Renal pelvis (tissue), 12 donors: ENCODE measurements around the gene IFNL1. TPM values are rescaled to one million over a fixed set of nuclear protein-coding genes. Genes with fewer than 3 reads are reported as not detected.
"Not testable (repeated sequence)": the region's sequence is repeated elsewhere in the genome, so short reads cannot be mapped to it uniquely, and the experiment has no call there.

Source experiments
- DNase-seq: peaks from one replicate; pipeline ENCODE4 v3.0.0-alpha.2; 2013
- long read RNA-seq, 16 experiments: transcript quantifications; one replicate each; lab custom pipeline, GENCODE V29; 2026
- polyA plus RNA-seq, 3 donors: library from polyadenylated mRNA; unstranded; fragments of 120-200 nt; gene quantifications; one replicate each; pipeline ENCODE4 v1.2.1, GENCODE V29; 2013; ENCODE audit not compliant: insufficient read length in 3 of 3

IFNL1 gene
- not detected for polyA plus RNA-seq
- long read RNA-seq, donor 1: 0 reads
- long read RNA-seq, donor 2: 0 reads
- long read RNA-seq, donor 3: 0 reads
- long read RNA-seq, donor 4: 0 reads
- long read RNA-seq, donor 5: 0 reads
- long read RNA-seq, donor 6: 0 reads
- long read RNA-seq, donor 7: 0 reads
- long read RNA-seq, donor 8: 0 reads
- long read RNA-seq, donor 9: 0 reads
- long read RNA-seq, donor 10: 0 reads
- long read RNA-seq, donor 11: 0 reads
- long read RNA-seq, donor 12: 0 reads
- long read RNA-seq, donor 13: 0 reads
- long read RNA-seq, donor 14: 0 reads
- long read RNA-seq, donor 15: 0 reads
- long read RNA-seq, donor 16: 0 reads

DNA sequence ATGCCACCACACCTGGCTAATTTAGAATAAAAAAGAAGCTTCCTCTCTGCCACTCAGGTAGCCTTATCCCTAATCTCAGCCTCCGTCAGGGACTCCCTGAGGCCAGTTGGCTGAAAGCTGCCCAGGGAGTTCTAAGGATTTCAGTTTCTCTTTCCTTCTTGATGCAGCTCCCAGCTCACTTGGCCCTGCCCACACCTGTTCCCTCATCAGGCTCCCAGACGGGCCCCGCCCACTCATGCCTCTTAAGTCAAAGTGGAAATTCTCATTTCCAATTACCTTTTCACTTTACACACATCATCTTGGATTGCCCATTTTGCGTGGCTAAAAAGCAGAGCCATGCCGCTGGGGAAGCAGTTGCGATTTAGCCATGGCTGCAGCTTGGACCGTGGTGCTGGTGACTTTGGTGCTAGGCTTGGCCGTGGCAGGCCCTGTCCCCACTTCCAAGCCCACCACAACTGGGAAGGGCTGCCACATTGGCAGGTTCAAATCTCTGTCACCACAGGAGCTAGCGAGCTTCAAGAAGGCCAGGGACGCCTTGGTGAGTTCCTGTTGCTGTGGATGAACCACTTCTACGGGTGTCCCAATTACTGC, at the start of gene IFNL1:
Gene IFNL1, plus strand, starts transcription at position 353 of the 591 bp plus-strand sequence. Its CDS starts 15 bp downstream, at position 368.
- DNase-seq: no peak

DNA sequence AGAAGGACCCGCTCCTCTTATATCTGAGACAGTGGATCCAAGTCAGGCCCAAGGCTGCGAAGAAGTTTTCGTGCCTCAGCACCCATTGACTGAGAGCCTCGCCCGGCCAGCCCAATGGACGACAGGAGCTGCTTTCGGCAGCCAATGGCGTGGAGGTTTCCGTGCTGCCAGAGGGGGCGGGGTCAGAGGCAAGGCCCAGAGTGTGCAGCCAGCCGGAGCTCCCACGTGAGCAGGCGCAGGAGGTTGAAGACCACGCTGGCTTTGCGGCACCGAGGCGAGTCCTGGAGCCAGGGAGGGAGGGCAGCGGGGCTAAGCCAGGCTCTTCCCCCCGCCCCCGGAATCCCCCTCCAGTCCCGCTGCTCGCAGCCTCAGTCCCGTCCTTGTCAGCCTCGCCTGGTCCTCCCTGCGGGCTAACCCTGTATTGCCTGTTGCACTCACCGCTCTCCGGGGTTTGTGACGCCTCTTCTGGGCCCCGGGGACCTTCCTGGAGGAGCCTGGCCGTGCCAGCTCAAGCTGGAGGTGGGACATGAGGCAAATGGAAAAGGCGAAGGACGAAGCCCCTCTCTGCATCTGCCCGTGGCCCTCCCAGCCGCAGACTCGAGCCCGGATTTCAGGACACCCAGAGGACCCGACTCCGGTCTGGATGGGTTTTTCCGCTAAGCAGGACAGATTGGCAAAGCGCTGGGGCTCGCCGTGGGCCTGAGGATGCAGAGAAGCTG, 49.1 kb upstream of the IFNL1 start:
- peak; percentile 50 for DNase-seq

- no peak for DNase-seq
Observed at GRCh38 chr19:39247701-39248664, 48.2 kb upstream of the IFNL1 start.

DNA sequence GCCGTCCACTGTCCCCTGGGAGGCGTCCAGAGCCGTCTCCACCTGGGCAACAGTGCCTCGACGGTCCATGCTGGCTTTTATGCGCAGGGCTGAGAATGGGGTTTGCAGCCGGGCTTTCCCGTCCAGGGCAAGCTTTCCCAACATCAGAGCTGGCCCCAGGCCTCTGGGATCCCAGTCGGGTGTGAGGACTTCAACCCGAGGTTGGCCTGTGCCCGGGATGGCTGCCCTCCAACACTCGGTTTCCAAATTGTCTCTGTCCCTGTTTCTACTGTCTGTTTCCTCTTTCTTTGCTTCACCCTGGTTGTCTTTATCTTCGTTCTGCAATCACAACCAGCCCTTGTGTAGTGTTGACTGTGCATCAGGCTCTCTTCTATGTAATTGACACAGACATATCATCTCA, 47.4 kb upstream of the IFNL1 start, which contains the start of gene IFNL4:
Gene IFNL4, minus strand, starts transcription at position 51 of the 400 bp plus-strand sequence.
- no peak for DNase-seq

DNA sequence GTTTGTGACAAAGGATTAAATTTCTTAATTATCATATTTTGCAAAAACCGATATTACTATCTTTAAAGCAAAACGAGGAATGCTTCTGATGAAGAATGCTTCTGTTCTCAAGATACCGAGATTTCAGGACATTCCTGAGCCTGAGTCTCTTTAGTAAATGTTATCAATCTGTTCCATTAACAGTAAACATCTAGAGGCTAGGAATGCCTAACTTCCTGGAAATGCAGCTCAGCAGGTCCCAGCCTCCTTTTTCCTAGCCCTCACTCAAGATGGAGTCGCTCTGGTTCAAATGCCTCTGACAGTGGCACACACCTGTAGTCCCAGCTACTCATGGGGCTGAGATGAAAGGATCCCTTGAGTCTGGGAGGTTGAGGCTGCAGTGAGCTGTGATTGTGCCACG, 45.1 kb upstream of the IFNL1 start:
- no peak for DNase-seq

DNA sequence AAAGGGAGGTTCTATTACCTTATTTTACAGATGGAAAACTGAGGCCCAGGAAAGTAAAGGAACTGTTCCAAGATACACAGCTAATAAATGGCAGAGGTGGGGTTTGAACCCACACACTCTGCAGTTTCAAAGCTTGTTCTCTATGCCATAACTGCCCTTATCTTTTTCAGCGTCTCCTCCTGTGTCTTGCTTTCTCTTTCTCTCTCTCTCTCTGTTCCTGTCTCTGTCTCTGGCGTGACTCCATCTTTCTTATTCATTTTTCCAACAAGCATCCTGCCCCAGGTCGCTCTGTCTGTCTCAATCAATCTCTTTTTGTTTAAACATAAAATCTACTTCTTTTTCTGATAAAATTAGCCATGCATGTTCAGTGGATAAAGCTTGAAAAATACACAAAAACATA, 44.4 kb upstream of the IFNL1 start:
- DNase-seq: no peak

DNA sequence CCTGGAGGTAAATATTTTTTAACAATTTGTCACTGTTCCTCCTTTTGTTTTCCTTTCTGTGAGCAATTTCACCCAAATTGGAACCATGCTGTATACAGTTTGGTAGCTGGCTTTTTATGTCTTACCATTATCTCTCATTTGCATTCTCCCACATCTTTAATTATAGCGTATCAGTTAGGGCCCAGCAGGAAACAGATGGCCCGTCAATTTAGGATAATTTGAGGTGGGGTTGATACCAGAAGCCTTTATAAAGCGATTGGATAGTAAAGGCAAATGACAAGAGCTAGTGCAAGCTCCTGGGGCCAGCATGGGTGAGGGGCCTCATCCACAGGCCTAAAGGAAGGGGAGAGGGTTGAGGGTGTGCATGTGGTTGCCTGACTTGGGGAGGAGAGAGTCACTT, 43.7 kb upstream of the IFNL1 start:
- no peak for DNase-seq

GRCh38 chr19:39253374-39254149, 42.6 kb upstream of the IFNL1 start:
- DNase-seq: no peak

GRCh38 chr19:39254531-39255345, 41.5 kb upstream of the IFNL1 start:
- no peak for DNase-seq

DNA sequence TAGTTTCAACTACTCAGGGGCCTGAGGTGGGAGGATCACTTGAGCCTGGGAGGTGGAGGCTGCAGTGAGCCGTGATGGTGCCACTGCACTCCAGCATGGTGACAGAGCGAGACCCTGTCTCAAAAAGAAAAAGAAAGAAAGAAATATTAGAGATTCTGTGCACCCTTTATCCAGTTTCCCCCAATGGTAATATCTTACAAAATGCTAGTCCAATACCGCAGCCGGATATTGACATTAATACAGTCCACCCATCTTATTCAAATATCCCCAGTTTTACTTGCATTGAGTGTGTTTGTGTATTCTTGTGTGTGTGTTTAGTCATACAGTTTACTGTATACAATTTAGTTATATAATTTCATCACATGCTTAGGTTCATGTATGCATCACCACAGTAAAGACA, 39.0 kb upstream of the IFNL1 start:
- DNase-seq: no peak

DNA sequence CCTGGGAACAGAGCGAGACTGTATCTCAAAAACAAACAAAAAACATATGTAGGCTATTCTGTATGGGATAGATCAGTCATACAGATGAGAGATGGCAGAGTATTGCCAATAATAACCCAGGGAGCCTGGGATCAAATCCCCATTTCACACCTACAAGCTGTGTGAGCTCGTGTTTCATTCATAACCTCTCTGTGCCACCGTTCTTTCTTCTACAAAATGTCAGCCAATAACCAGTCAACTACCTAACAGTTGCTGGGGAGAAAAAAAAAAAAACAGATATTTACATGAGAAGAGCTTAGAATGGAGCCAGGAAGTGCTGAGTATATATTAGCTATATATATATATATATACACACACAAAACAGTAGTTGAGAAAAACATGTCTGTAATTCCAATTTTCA, 34.5 kb upstream of the IFNL1 start:
- no peak for DNase-seq

DNA sequence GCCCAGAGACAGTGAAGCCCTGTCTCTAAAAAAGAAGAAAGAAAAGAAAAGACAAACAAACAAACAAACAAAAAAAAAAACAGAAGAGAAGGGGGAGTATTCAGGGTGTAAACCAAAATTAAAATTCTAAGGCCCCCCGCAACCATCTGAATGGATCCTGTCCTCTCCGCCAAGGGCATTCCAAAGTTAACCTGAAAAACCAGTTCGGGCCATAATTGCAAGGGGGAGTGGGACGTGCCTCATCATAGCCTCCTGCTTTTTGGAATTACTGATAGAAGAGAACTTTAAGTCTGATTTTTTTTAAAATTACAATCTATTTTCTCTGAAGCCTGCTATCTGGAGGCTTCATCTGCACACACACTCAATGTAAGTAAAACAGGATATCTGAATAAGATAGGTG, 33.7 kb upstream of the IFNL1 start:
- DNase-seq: no peak

- DNase-seq: no peak
Observed at GRCh38 chr19:39263912-39264305, 32.3 kb upstream of the IFNL1 start.

GRCh38 chr19:39264306-39265290, 31.6 kb upstream of the IFNL1 start:
- no peak for DNase-seq

DNA sequence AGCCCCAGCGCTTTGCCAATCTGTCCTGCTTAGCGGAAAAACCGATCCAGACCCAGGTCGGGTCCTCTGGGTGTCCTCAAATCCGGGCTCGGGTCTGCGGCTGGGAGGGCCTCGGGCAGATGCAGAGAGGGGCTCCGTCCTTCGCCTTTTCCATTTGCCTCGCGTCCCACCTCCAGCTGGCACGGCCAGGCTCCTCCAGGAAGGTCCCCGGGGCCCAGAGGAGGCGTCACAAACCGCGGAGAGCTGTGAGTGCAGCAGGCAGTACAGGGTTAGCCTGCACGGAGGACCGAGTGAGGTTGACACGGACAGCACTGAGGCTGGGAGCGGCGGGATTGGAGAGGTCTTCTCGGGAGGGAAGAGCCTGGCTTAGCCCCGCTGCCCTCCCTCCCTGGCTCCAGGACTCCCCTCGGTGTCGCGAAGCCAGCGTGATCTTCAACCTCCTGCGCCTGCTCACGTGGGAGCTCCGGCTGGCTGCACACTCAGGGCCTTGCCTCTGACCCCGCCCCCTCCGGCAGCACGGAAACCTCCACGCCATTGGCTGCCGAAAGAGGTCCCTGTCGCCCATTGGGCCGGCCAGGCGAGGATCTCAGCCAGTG, 30.8 kb upstream of the IFNL1 start:
- DNase-seq: no peak

DNA sequence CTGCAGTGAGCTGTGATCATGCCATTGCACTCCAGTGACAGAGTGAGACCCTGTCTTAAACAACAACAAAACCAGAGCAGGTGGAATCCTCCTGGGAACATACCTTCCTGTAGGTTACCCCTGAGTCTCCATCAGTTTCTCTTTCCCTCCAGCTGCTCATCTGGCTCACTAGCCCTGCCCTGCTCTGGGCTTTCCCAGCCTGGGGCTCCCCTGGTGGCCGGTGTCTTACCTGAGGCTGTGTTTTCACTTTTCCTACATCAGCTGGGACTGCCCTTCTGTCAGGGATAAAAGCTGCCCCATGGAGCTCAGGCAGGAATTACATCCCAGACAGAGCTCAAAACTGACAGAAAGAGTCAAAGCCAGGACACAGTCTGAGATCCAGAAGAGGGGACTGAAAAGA, 28.1 kb upstream of the IFNL1 start, which contains the start of gene IFNL2:
Gene IFNL2, plus strand, starts transcription at position 312 of the 400 bp plus-strand sequence. CDS start 173 bp downstream, outside the sequence.
- not testable (repeated sequence) for DNase-seq

DNA sequence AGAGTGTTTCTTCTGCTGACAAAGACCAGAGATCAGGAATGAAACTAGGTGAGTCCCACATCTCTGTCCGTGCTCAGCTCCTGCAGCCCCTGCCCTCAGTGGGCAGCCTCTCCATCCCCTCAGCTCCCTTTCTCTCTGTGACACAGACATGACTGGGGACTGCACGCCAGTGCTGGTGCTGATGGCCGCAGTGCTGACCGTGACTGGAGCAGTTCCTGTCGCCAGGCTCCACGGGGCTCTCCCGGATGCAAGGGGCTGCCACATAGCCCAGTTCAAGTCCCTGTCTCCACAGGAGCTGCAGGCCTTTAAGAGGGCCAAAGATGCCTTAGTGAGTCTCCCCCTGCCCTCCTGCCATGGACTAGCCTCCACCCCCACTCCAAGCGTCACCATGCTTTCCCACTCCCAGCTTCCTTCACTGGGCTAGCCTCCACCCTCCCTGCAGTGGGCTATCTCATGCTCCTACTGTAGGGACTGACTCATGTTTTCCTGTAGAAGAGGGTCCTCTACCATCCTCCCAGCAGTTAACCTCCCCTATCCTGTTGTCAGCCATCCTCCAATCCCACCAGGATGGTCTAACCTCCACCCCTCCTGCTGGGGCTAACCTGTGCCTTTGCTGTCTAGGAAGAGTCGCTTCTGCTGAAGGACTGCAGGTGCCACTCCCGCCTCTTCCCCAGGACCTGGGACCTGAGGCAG, 27.5 kb upstream of the IFNL1 start:
- DNase-seq: not testable (repeated sequence)

DNA sequence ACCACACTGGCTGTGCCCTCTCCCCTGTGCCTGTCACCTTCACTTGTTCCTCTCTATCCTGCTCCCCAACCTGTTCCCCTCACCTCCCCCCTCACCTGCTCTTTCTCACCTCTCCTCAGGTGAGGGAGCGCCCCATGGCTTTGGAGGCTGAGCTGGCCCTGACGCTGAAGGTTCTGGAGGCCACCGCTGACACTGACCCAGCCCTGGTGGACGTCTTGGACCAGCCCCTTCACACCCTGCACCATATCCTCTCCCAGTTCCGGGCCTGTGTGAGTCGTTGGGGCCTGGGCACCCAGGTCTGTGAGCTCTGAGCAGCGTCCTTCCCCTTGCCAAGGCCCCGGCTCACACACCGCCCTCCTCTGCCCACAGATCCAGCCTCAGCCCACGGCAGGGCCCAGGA, 26.8 kb upstream of the IFNL1 start:
- DNase-seq: not testable (repeated sequence)
